Effector memory CD4-positive, alpha-beta T cell (primary cell): ENCODE results near the gene CTPS1.

Experiments used
- DNase-seq, 3 donors: peaks; one replicate each; pipeline ENCODE4 v3.0.0-alpha.2; 2020
- H3K27ac ChIP-seq: 2 replicates; pipeline ENCODE4 v1.7.0; 2013; ENCODE audit warnings: mild to moderate bottlenecking, low read length, moderate library complexity; ENCODE audit not compliant: insufficient read depth, poor library complexity, severe bottlenecking
- H3K27me3 ChIP-seq: replicated peaks from 2 replicates; pipeline ENCODE4 v1.7.0; 2013; ENCODE audit warnings: mild to moderate bottlenecking, low read length; ENCODE audit not compliant: insufficient read depth, control insufficient read depth, poor library complexity, severe bottlenecking
- H3K36me3 ChIP-seq: 2 replicates; pipeline ENCODE4 v1.7.0; 2013; ENCODE audit warnings: mild to moderate bottlenecking, low read length, moderate library complexity; ENCODE audit not compliant: control insufficient read depth, insufficient read depth
- H3K4me1 ChIP-seq: 2 replicates; pipeline ENCODE4 v1.7.0; 2013; ENCODE audit warnings: low read length, mild to moderate bottlenecking; ENCODE audit not compliant: control insufficient read depth, insufficient read depth, poor library complexity, severe bottlenecking
- H3K4me3 ChIP-seq: 2 replicates; pipeline ENCODE4 v1.7.0; 2013; ENCODE audit warnings: low read length, low read depth, mild to moderate bottlenecking; ENCODE audit not compliant: insufficient read depth, poor library complexity, severe bottlenecking
- H3K9me3 ChIP-seq: 2 replicates; pipeline ENCODE4 v1.7.0; 2013; ENCODE audit warnings: mild to moderate bottlenecking, low read length, moderate library complexity; ENCODE audit not compliant: control insufficient read depth

Gene CTPS1

GRCh38 chr1:40988280-40988679 lies 8.8 kb downstream of the CTPS1 start:
- no peaks in the 10 kb centered on the region for H3K9me3 ChIP-seq
- no peak for DNase-seq
- peaks cover 65% of the 10 kb centered on the region for H3K36me3 ChIP-seq
- H3K27me3 ChIP-seq: no peaks in the 10 kb centered on the region
- no peak overlapping the region for H3K4me3 ChIP-seq
- H3K27ac ChIP-seq: no peak overlapping the region
- no peaks in the 10 kb centered on the region for H3K4me1 ChIP-seq

GRCh38 chr1:40989066-40989465 lies 9.6 kb downstream of the CTPS1 start:
- Histone ChIP-seq H3K9me3 (no peaks in the 10 kb centered on the region), H3K27ac (no peak overlapping the region), H3K4me3 (no peak overlapping the region), H3K27me3 (no peaks in the 10 kb centered on the region), H3K4me1 (no peaks in the 10 kb centered on the region), H3K36me3 (peaks cover 67% of the 10 kb centered on the region)
- no peak for DNase-seq

- H3K36me3 ChIP-seq: peaks cover 48% of the 10 kb centered on the region
- H3K27me3 ChIP-seq: no peaks in the 10 kb centered on the region
- no peaks in the 10 kb centered on the region for H3K9me3 ChIP-seq
- no peak for DNase-seq
- no peak overlapping the region for H3K4me3 ChIP-seq
- no peaks in the 10 kb centered on the region for H3K4me1 ChIP-seq
- H3K27ac ChIP-seq: no peak overlapping the region
Measured at GRCh38 chr1:40997096-40997495, 17.6 kb downstream of the CTPS1 start.

GRCh38 chr1:40998668-40999067 lies 19.2 kb downstream of the CTPS1 start:
- Histone ChIP-seq H3K27ac (no peak overlapping the region), H3K36me3 (peaks cover 42% of the 10 kb centered on the region), H3K27me3 (no peaks in the 10 kb centered on the region), H3K9me3 (no peaks in the 10 kb centered on the region), H3K4me1 (no peaks in the 10 kb centered on the region), H3K4me3 (no peak overlapping the region)
- DNase-seq: no peak

GRCh38 chr1:41003127-41003639 lies 23.7 kb downstream of the CTPS1 start:
- H3K27me3 ChIP-seq: no peaks in the 10 kb centered on the region
- H3K9me3 ChIP-seq: no peaks in the 10 kb centered on the region
- H3K4me3 ChIP-seq: no peak overlapping the region
- no peaks in the 10 kb centered on the region for H3K4me1 ChIP-seq
- H3K27ac ChIP-seq: no peak overlapping the region
- peaks cover 43% of the 10 kb centered on the region for H3K36me3 ChIP-seq
- DNase-seq: no peak

GRCh38 chr1:41003640-41004220 lies 24.2 kb downstream of the CTPS1 start:
- Histone ChIP-seq H3K4me3 (no peak overlapping the region), H3K27ac (no peak overlapping the region), H3K36me3 (peaks cover 43% of the 10 kb centered on the region), H3K4me1 (no peaks in the 10 kb centered on the region), H3K27me3 (no peaks in the 10 kb centered on the region), H3K9me3 (no peaks in the 10 kb centered on the region)
- DNase-seq: peak; percentile 50 to 76 (median 66)

- H3K4me1 ChIP-seq: no peaks in the 10 kb centered on the region
- DNase-seq: no peak
- H3K27ac ChIP-seq: no peak overlapping the region
- H3K9me3 ChIP-seq: no peaks in the 10 kb centered on the region
- no peak overlapping the region for H3K4me3 ChIP-seq
- no peaks in the 10 kb centered on the region for H3K27me3 ChIP-seq
- peaks cover 51% of the 10 kb centered on the region for H3K36me3 ChIP-seq
Measured at GRCh38 chr1:41005876-41006275, 26.4 kb downstream of the CTPS1 start.

- DNase-seq: no peak
- H3K27ac ChIP-seq: no peak overlapping the region
- no peaks in the 10 kb centered on the region for H3K9me3 ChIP-seq
- peaks cover 65% of the 10 kb centered on the region for H3K36me3 ChIP-seq
- no peaks in the 10 kb centered on the region for H3K4me1 ChIP-seq
- H3K27me3 ChIP-seq: no peaks in the 10 kb centered on the region
- no peak overlapping the region for H3K4me3 ChIP-seq
Measured at GRCh38 chr1:41006942-41007865, 27.7 kb downstream of the CTPS1 start.

GRCh38 chr1:41009466-41009865 lies 30.0 kb downstream of the CTPS1 start:
- no peaks in the 10 kb centered on the region for H3K27me3 ChIP-seq
- no peaks in the 10 kb centered on the region for H3K4me1 ChIP-seq
- no peaks in the 10 kb centered on the region for H3K9me3 ChIP-seq
- peaks cover 67% of the 10 kb centered on the region for H3K36me3 ChIP-seq
- DNase-seq: no peak
- H3K27ac ChIP-seq: no peak overlapping the region
- H3K4me3 ChIP-seq: no peak overlapping the region

- no peak for DNase-seq
- H3K4me1 ChIP-seq: no peaks in the 10 kb centered on the region
- H3K9me3 ChIP-seq: no peaks in the 10 kb centered on the region
- no peak overlapping the region for H3K27ac ChIP-seq
- H3K4me3 ChIP-seq: no peak overlapping the region
- H3K27me3 ChIP-seq: no peaks in the 10 kb centered on the region
- H3K36me3 ChIP-seq: peaks cover 67% of the 10 kb centered on the region
Measured at GRCh38 chr1:41010345-41010744, 30.8 kb downstream of the CTPS1 start.
